GM12865 (cell line): ENCODE data around the gene ASCC2.

ENCODE experiments used
- DNase-seq: peaks from one replicate; pipeline ENCODE4 v3.0.0; 2010; ENCODE audit warnings: low read depth
- H3K4me3 ChIP-seq: 2 replicates; pipeline ENCODE4 v1.5.1; 2011; ENCODE audit warnings: mild to moderate bottlenecking, low read depth, low read length, control low read depth
- CTCF ChIP-seq: IDR thresholded peaks from 2 replicates; pipeline ENCODE4 v1.5.1; 2011; ENCODE audit warnings: low read length, control low read depth, low read depth, inconsistent platforms; ENCODE audit not compliant: insufficient read depth; ENCODE audit errors: missing control alignments

ASCC2 gene

GRCh38 chr22:29813563-29813962, 24.5 kb downstream of the ASCC2 start:
- no peak for TF ChIP-seq CTCF
- DNase-seq: no peak
- H3K4me3 ChIP-seq: no peak overlapping the region

- H3K4me3 ChIP-seq: no peak overlapping the region
- no peak for DNase-seq
- TF ChIP-seq CTCF: no peak
Observed at GRCh38 chr22:29813126-29813525, 24.9 kb downstream of the ASCC2 start.

GRCh38 chr22:29811377-29811776, 26.7 kb downstream of the ASCC2 start:
- no peak for TF ChIP-seq CTCF
- H3K4me3 ChIP-seq: no peak overlapping the region
- no peak for DNase-seq

GRCh38 chr22:29810216-29810615, 27.9 kb downstream of the ASCC2 start:
- no peak for DNase-seq
- no peak for TF ChIP-seq CTCF
- H3K4me3 ChIP-seq: no peak overlapping the region

GRCh38 chr22:29806196-29806595, 31.9 kb downstream of the ASCC2 start:
- DNase-seq: no peak
- H3K4me3 ChIP-seq: no peak overlapping the region
- no peak for TF ChIP-seq CTCF

GRCh38 chr22:29804985-29805384, 33.1 kb downstream of the ASCC2 start:
- TF ChIP-seq CTCF: no peak
- H3K4me3 ChIP-seq: no peak overlapping the region
- no peak for DNase-seq

- no peak overlapping the region for H3K4me3 ChIP-seq
- no peak for TF ChIP-seq CTCF
- DNase-seq: no peak
Observed at GRCh38 chr22:29803190-29803589, 34.9 kb downstream of the ASCC2 start.
